ENCODE results near the gene ACAN. TPM values are rescaled to one million over a fixed set of nuclear protein-coding genes. Genes with fewer than 3 reads are reported as not detected.

The ACAN gene
- polyA plus RNA-seq, 1 of the 3 experiments (the other 2 are of a cell fraction), result not detected

- H3K4me1 ChIP-seq (ENCODE audit: control insufficient read depth in 1 of 2, insufficient read depth in 2 of 2, low read depth in 1 of 2, low read length in 1 of 2), result peaks cover 0 to 13% of the 10 kb centered on the region in 2 experiments; a peak in 1 of 4 replicates
- TF ChIP-seq MXI1 (IDR thresholded peaks at IDR 0.05; ENCODE audit: low read depth, low read length), result no peak
- TF ChIP-seq TCF12 (IDR thresholded peaks at IDR 0.05), result no peak
- TF ChIP-seq RAD21 (IDR thresholded peaks at IDR 0.05; ENCODE audit: low read length), result no peak
- no peak for TF ChIP-seq CHD2 (IDR thresholded peaks at IDR 0.05; ENCODE audit: low read length, partially characterized antibody)
- no peak for TF ChIP-seq FOSL2 (IDR thresholded peaks at IDR 0.05; ENCODE audit: borderline replicate concordance, low read depth)
- no peak for TF ChIP-seq JUND (IDR thresholded peaks at IDR 0.05)
- TF ChIP-seq, protein P1, sequence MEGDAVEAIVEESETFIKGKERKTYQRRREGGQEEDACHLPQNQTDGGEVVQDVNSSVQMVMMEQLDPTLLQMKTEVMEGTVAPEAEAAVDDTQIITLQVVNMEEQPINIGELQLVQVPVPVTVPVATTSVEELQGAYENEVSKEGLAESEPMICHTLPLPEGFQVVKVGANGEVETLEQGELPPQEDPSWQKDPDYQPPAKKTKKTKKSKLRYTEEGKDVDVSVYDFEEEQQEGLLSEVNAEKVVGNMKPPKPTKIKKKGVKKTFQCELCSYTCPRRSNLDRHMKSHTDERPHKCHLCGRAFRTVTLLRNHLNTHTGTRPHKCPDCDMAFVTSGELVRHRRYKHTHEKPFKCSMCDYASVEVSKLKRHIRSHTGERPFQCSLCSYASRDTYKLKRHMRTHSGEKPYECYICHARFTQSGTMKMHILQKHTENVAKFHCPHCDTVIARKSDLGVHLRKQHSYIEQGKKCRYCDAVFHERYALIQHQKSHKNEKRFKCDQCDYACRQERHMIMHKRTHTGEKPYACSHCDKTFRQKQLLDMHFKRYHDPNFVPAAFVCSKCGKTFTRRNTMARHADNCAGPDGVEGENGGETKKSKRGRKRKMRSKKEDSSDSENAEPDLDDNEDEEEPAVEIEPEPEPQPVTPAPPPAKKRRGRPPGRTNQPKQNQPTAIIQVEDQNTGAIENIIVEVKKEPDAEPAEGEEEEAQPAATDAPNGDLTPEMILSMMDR (IDR thresholded peaks at IDR 0.05), result no peak
- H3K27me3 ChIP-seq (ENCODE audit: insufficient read depth), result no peaks in the 10 kb centered on the region
- no peak overlapping the region for H2AFZ ChIP-seq (ENCODE audit: low read depth)
- H3K27ac ChIP-seq (ENCODE audit: low read depth in 2 of 2, low read length in 1 of 2), result no peak overlapping the region
- H3K4me2 ChIP-seq, result no peak overlapping the region
- WGBS (ENCODE audit: low lambda C conversion rate), result 86% methylated on average over 6 of the region's 7 CpGs
- H3K79me2 ChIP-seq (ENCODE audit: insufficient read depth), result no peaks in the 10 kb centered on the region
- POLR2A ChIA-PET, result no interaction called here
- no peak overlapping the region for H3K4me3 ChIP-seq (ENCODE audit: low read depth in 2 of 2, low read length in 1 of 2)
- H4K20me1 ChIP-seq (ENCODE audit: insufficient read depth), result no peaks in the 10 kb centered on the region
- H3F3A ChIP-seq (replicated peaks; ENCODE audit: insufficient read depth), result peaks cover 3% of the 10 kb centered on the region
- CTCF ChIA-PET, result interaction anchor here (0.8 to 5.7 kb wide), 5 partner anchors 11 to 415 kb away, joined by 3 to 29 read pairs (median 8); no protein-coding TSS in a partner anchor
- H3K9ac ChIP-seq, result no peak overlapping the region
- DNase-seq, result no peak
- H3K36me3 ChIP-seq (replicated peaks in 1 of 2; ENCODE audit: control insufficient read depth in 1 of 2, insufficient read depth in 2 of 2, low read length in 1 of 2), result no peaks in the 10 kb centered on the region
- H3K9me2 ChIP-seq, result no peaks in the 10 kb centered on the region
- no peaks in the 10 kb centered on the region for H3K9me3 ChIP-seq
Measured at GRCh38 chr15:88891540-88892254, 88.5 kb downstream of the ACAN start.

- peak overlapping the region; percentile 80 for H3K4me2 ChIP-seq
- no peaks in the 10 kb centered on the region for H3K9me2 ChIP-seq
- no peak overlapping the region for H2AFZ ChIP-seq (ENCODE audit: low read depth)
- H3K9ac ChIP-seq, result no peak overlapping the region
- no peaks in the 10 kb centered on the region for H3K79me2 ChIP-seq (ENCODE audit: insufficient read depth)
- H3K27me3 ChIP-seq (ENCODE audit: insufficient read depth), result no peaks in the 10 kb centered on the region
- CTCF ChIA-PET, result interaction anchor here (0.6 to 5.7 kb wide), 7 partner anchors 9 to 237 kb away, joined by 3 to 29 read pairs (median 4); no protein-coding TSS in a partner anchor
- H3K4me3 ChIP-seq (ENCODE audit: low read depth in 2 of 2, low read length in 1 of 2), result peak overlapping the region; percentile 49 to 60
- H3K27ac ChIP-seq (ENCODE audit: low read depth in 2 of 2, low read length in 1 of 2), result no peak overlapping the region
- H3K9me3 ChIP-seq, result no peaks in the 10 kb centered on the region
- 7% methylated on average over 14 of the region's 23 CpGs for WGBS (ENCODE audit: low lambda C conversion rate)
- POLR2A ChIA-PET, result no interaction called here
- peak; percentile 80 for DNase-seq
- TF ChIP-seq RAD21 (IDR thresholded peaks at IDR 0.05; ENCODE audit: low read length), result peak; percentile 64
- TF ChIP-seq FOXM1 (IDR thresholded peaks at IDR 0.05; ENCODE audit: low read depth), result no peak
- TF ChIP-seq, protein P1 (IDR thresholded peaks at IDR 0.05), result peak; percentile 67
- TF ChIP-seq SMC3 (IDR thresholded peaks at IDR 0.05; ENCODE audit: low read depth, low read length), result peak; percentile 43
- no peak for TF ChIP-seq TAF1 (IDR thresholded peaks at IDR 0.05; ENCODE audit: borderline replicate concordance, low read depth, low read length)
- no peak for TF ChIP-seq TEAD4 (IDR thresholded peaks at IDR 0.05; ENCODE audit: borderline replicate concordance, insufficient read depth)
- TF ChIP-seq NRF1 (IDR thresholded peaks at IDR 0.05; ENCODE audit: low read depth, low read length), result no peak
- 0 out of 2 replicates have a peak, but pooled peaks have one; percentile 47 for TF ChIP-seq MAX (IDR thresholded peaks at IDR 0.05; ENCODE audit: low read depth)
- no peaks in the 10 kb centered on the region for H3K36me3 ChIP-seq (replicated peaks in 1 of 2; ENCODE audit: control insufficient read depth in 1 of 2, insufficient read depth in 2 of 2, low read length in 1 of 2)
- H3F3A ChIP-seq (replicated peaks; ENCODE audit: insufficient read depth), result peaks cover 3% of the 10 kb centered on the region
- no peaks in the 10 kb centered on the region for H4K20me1 ChIP-seq (ENCODE audit: insufficient read depth)
- peaks cover 5 to 23% of the 10 kb centered on the region in 2 experiments; a peak in 2 of 4 replicates for H3K4me1 ChIP-seq (ENCODE audit: control insufficient read depth in 1 of 2, insufficient read depth in 2 of 2, low read depth in 1 of 2, low read length in 1 of 2)
Measured at GRCh38 chr15:88894348-88894818, 91.1 kb downstream of the ACAN start.

All from SK-N-SH (cell line).